Stimulated activated CD4-positive, alpha-beta T cell treated with anti-CD3 and anti-CD28 coated beads, Interleukin-15, amount 100 ng/mL, for 48 hours (primary cell): ENCODE results near the gene C2CD2.

Experiments
- DNase-seq, 2 donors: peaks; one replicate each; pipeline ENCODE4 v3.0.0-alpha.2; 2020; ENCODE audit warnings: low read depth in 2 of 2

The C2CD2 gene

GRCh38 chr21:41888749-41889376 lies 65.0 kb downstream of the C2CD2 start:
- DNase-seq: no peak

- DNase-seq: no peak
These were observed 66.2 kb downstream of the C2CD2 start for GRCh38 chr21:41887667-41888066.

- DNase-seq: no peak
These were observed 67.5 kb downstream of the C2CD2 start for GRCh38 chr21:41886328-41886727.

GRCh38 chr21:41885341-41886024 lies 68.3 kb downstream of the C2CD2 start:
- DNase-seq: no peak

- no peak for DNase-seq
These were observed 69.3 kb downstream of the C2CD2 start for GRCh38 chr21:41884501-41885030.

- no peak for DNase-seq
These were observed 70.2 kb downstream of the C2CD2 start for GRCh38 chr21:41883582-41883981.

- DNase-seq: no peak
These were observed 72.8 kb downstream of the C2CD2 start for GRCh38 chr21:41881051-41881450.

GRCh38 chr21:41880153-41880552 lies 73.7 kb downstream of the C2CD2 start:
- no peak for DNase-seq

- DNase-seq: peak; percentile 75 to 80
These were observed 74.4 kb downstream of the C2CD2 start, which contains the start of gene PRDM15 for GRCh38 chr21:41879190-41879998. Gene PRDM15, minus strand, starts transcription at chr21:41879344. Its CDS starts 18,981 bp downstream, at chr21:41860363.

- DNase-seq: peak; percentile 66 to 71
These were observed 75.0 kb downstream of the C2CD2 start for GRCh38 chr21:41878831-41879189.

GRCh38 chr21:41877901-41878830 lies 75.7 kb downstream of the C2CD2 start:
- no peak for DNase-seq

- no peak for DNase-seq
These were observed 76.7 kb downstream of the C2CD2 start for GRCh38 chr21:41876928-41877652.

- DNase-seq: no peak
These were observed 77.4 kb downstream of the C2CD2 start for GRCh38 chr21:41876396-41876795.

- no peak for DNase-seq
These were observed 78.7 kb downstream of the C2CD2 start for GRCh38 chr21:41875086-41875485.

- no peak for DNase-seq
These were observed 79.2 kb downstream of the C2CD2 start for GRCh38 chr21:41874611-41875010.

- no peak for DNase-seq
These were observed 80.4 kb downstream of the C2CD2 start for GRCh38 chr21:41873426-41873825.

GRCh38 chr21:41873005-41873404 lies 80.8 kb downstream of the C2CD2 start:
- no peak for DNase-seq

- DNase-seq: no peak
These were observed 82.4 kb downstream of the C2CD2 start for GRCh38 chr21:41871293-41872030.

GRCh38 chr21:41869771-41870170 lies 84.0 kb downstream of the C2CD2 start:
- no peak for DNase-seq
